Ureter (tissue), 1 donor: ENCODE data around the gene UPF2. TPM values are rescaled to one million over a fixed set of nuclear protein-coding genes. Genes with fewer than 3 reads are reported as not detected.
"Not testable (repeated sequence)": the region's sequence is repeated elsewhere in the genome, so short reads cannot be mapped to it uniquely, and the experiment has no call there.

Experiments used
- DNase-seq: peaks from one replicate; pipeline ENCODE4 v3.0.0-alpha.2; 2020; ENCODE audit warnings: low spot score
- total RNA-seq: library from RNA; stranded (reverse); gene quantifications from one replicate; pipeline ENCODE4 v1.2.4, GENCODE V29; 2023
- donor health status: DM: yes; HTN: yes; CAD: no.

Gene UPF2, protein sequence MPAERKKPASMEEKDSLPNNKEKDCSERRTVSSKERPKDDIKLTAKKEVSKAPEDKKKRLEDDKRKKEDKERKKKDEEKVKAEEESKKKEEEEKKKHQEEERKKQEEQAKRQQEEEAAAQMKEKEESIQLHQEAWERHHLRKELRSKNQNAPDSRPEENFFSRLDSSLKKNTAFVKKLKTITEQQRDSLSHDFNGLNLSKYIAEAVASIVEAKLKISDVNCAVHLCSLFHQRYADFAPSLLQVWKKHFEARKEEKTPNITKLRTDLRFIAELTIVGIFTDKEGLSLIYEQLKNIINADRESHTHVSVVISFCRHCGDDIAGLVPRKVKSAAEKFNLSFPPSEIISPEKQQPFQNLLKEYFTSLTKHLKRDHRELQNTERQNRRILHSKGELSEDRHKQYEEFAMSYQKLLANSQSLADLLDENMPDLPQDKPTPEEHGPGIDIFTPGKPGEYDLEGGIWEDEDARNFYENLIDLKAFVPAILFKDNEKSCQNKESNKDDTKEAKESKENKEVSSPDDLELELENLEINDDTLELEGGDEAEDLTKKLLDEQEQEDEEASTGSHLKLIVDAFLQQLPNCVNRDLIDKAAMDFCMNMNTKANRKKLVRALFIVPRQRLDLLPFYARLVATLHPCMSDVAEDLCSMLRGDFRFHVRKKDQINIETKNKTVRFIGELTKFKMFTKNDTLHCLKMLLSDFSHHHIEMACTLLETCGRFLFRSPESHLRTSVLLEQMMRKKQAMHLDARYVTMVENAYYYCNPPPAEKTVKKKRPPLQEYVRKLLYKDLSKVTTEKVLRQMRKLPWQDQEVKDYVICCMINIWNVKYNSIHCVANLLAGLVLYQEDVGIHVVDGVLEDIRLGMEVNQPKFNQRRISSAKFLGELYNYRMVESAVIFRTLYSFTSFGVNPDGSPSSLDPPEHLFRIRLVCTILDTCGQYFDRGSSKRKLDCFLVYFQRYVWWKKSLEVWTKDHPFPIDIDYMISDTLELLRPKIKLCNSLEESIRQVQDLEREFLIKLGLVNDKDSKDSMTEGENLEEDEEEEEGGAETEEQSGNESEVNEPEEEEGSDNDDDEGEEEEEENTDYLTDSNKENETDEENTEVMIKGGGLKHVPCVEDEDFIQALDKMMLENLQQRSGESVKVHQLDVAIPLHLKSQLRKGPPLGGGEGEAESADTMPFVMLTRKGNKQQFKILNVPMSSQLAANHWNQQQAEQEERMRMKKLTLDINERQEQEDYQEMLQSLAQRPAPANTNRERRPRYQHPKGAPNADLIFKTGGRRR
- total RNA-seq, result 25.6 TPM

DNA sequence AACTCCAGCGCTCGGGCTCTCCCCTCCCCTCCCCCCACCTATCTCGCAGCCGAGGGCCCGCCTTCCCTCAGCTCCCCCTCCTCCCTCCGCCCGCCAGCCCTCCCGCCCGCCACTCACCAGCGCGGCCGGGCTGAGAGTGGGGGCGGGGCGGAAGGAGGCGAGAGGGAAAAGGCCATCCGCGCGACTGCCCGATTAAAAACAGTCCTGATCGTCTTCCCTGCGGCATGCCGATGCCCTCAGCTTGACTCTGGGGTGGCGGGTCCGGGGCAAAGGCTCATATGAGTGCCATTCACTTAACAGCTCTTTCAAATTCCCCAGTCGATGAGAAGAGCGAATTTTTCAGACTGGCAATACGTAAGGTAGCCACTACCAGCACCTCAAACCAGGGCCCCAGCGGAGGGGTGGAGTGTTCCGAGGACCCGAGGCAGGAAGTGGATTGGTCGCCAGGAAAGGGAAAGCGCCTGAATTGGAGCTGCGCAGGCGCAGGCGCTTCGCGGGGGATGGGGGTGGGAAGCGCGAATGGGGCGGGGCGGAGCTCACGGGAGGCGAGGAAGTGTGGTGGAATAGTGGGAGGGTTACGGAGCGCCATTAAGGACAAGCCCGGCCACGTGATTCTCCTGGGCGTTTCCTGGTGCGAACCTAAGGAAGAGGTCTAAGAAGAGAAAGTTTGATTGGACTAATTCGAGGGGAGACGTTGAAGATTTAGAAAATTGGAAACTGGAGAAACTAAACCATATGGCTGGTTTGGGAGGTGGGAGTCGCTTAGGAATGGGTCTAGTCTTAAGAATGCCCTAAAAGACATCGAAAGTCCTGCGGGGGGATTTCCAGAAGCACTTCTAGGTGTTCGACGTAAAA is at the start of gene UPF2:
UPF2 (minus strand) TSS at position 13 of the 855 bp plus-strand sequence. CDS start 7,386 bp downstream, outside the sequence.
- peak; percentile 99 for DNase-seq

- DNase-seq, result no peak
Observed at GRCh38 chr10:12091421-12091820, 48.8 kb upstream of the UPF2 start.

- DNase-seq, result no peak
Observed at GRCh38 chr10:12088919-12089318, 46.3 kb upstream of the UPF2 start.

- DNase-seq, result no peak
Observed at GRCh38 chr10:12081879-12082557, 39.4 kb upstream of the UPF2 start.

DNA sequence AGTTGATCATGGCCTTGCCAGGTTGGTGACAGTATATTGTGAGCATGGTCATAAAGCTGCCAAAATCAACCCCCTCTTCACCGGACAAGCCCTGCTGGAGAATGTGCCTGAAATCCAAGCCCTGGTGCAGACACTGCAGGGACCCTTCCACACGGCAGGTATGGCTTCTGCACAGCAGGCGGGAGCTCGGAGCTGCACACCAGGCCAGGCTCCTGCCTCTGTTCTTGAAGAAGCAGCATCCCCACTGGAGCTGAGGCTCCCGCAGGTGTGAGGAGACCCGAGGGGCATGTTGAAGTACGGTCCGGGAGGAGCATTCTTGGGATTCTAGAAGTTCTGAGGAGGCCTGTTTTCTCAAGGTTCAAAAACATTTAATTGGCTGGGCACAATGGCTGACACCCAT is 38.9 kb upstream of the UPF2 start:
- no peak for DNase-seq

DNA sequence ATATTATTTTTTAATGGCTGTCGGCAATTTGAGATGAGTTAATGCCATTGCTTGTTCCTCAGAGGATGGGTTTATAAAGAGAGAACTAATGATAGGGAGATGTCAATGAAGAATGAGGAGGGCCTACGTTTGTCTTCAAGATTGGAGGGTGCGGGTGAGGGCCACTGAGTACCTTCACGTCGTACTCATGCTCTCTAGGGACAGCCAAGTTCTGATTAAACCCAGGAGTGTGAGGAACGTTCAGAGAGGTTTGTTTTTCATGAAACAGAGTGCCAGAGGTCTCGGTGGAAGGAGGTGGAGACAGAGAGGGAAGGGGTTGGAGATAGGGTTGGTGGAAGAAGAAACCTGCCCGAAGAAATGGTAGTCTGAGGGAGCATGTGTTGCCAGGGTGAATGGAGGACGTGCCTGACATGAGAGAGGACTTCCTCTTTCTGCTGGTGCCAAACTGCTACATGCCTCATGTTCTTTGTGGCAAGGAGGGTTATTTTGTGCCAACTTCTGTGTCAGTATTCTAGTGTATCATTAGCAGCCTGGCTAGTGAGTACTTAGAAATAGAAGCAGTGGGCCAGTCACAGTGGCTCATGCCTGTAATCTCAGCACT is 35.1 kb upstream of the UPF2 start:
- no peak for DNase-seq

DNA sequence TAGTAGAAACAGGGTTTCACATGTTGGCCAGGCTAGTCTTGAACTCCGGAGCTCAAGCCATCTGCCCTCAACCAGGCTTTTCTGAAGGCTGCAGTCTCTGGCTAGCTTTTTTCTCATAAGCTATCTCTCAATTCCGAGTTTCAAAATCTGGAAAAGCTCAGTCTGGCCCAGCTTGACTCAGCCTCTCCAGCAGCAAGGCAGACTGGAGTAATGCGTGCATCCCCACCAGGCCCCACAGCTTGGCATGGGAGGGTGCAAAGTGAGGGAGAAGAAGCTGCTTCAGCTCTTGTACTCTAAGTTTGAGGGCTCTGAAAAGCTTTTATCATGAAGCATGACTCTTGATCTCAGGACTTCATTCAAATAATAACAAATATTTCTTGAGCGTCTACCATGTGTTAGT is 30.9 kb upstream of the UPF2 start:
- DNase-seq, result no peak

DNA sequence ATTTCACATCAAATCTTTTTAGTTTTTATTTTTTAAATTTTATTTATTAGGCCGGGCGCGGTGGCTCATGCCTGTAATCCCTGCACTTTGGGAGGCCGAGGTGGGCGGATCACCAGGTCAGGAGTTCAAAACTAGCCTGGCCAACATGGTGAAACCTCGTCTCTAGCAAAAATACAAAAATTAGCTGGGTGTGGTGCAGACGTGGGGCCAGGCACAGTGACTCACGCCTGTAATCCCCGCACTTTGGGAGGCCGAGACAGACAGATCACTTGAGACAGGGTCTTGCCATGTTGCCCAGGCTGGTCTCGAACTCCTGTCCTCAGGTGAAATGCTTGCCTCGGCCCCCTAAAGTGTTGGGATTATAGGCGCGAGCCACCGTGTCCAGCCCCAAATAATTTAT is 28.8 kb upstream of the UPF2 start:
- DNase-seq, result not testable (repeated sequence)

GRCh38 chr10:12068449-12069269 is 26.1 kb upstream of the UPF2 start, which contains the start of gene DHTKD1:
Gene DHTKD1 (plus strand): TSS chr10:12068954. CDS start chr10:12069034, 80 bp downstream.
- DNase-seq, result peak; percentile 99

GRCh38 chr10:12067336-12067735 is 24.7 kb upstream of the UPF2 start:
- no peak for DNase-seq

GRCh38 chr10:12063483-12063818 is 20.8 kb upstream of the UPF2 start:
- DNase-seq, result no peak

GRCh38 chr10:12062754-12063482 is 20.3 kb upstream of the UPF2 start:
- DNase-seq, result no peak

GRCh38 chr10:12061124-12061523 is 18.5 kb upstream of the UPF2 start:
- no peak for DNase-seq

GRCh38 chr10:12056748-12057147 is 14.1 kb upstream of the UPF2 start:
- no peak for DNase-seq

DNA sequence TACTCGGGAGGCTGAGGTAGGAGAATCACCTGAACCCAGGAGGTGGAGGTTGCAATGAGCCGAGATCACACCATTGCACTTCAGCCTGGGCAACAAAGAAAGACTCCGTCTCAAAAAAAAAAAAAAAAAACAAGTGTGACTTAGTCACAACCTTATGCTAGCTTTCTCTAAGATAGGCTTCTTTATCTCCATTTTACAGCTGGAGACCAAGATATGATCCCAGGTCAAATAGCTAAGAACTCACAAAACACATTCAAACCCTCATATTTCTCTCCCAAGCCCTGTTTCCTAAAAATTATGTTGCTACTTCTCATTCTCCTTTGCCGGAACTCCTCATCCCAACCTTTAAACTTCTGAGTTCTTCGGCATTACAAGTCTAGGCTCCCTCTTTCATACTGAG is 13.1 kb upstream of the UPF2 start:
- no peak for DNase-seq

DNA sequence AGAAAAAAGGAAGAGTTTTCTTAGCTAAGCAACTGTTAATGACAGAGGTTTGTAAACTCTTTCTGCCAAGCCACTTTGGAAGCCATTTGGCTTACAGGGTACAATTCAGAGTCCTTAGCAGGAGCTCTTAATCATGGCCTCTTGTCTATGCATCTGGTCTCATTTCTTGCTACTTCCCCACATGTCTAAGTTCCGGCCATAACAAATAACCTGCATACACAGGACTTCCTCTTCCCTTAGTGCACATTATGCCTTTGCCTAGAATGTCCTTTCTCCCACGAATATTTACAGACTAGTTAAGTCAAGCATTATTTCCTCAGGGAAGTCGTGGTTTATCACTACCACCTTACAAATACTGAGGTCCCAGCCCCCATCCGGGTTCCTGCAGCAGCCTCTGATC is 8.6 kb upstream of the UPF2 start:
- no peak for DNase-seq

- DNase-seq, result no peak
Observed at GRCh38 chr10:12050528-12050927, 7.9 kb upstream of the UPF2 start.

DNA sequence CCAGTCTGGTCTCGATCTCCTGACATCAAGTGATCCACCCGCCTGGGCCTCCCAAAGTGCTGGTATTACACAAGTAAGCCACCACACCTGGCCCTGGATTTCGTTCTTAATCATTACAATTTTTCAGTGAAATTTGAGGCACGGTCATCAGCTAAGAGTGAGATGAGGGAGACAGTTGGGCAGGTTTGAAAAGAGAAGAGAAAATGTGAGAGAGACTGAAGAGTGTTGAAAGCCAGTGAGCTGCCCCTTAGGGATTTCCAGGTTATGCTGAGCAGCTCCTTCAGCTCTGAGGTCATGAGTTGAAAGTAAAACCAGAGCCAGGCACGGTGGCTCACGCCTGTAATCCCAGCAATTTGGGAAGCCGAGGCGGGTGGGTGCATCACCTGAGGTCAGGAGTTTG is 5.9 kb upstream of the UPF2 start:
- DNase-seq, result no peak

- DNase-seq, result no peak
Observed at GRCh38 chr10:12045596-12045995, 3.0 kb upstream of the UPF2 start.
